CD1c-positive myeloid dendritic cell (primary cell): Measurements from ENCODE around the gene RRP9.
"Not testable (repeated sequence)": the region's sequence is repeated elsewhere in the genome, so short reads cannot be mapped to it uniquely, and the experiment has no call there.

Experiments
- DNase-seq: peaks from one replicate; pipeline ENCODE4 v3.0.0-alpha.2; 2016; ENCODE audit errors: extremely low spot score

RRP9 gene

GRCh38 chr3:51904034-51904823, 37.5 kb downstream of the RRP9 start:
- DNase-seq: no peak

GRCh38 chr3:51902361-51902760, 39.3 kb downstream of the RRP9 start:
- not testable (repeated sequence) for DNase-seq

- DNase-seq: not testable (repeated sequence)
These were observed 41.7 kb downstream of the RRP9 start for GRCh38 chr3:51900043-51900442.

GRCh38 chr3:51897391-51897790, 44.3 kb downstream of the RRP9 start:
- DNase-seq: no peak

GRCh38 chr3:51896607-51897305, 44.9 kb downstream of the RRP9 start:
- DNase-seq: no peak

- DNase-seq: no peak
These were observed 46.8 kb downstream of the RRP9 start for GRCh38 chr3:51894939-51895338.

GRCh38 chr3:51894391-51894790, 47.3 kb downstream of the RRP9 start:
- no peak for DNase-seq

- no peak for DNase-seq
These were observed 50.3 kb downstream of the RRP9 start for GRCh38 chr3:51891242-51892039.

GRCh38 chr3:51888463-51889105, 53.1 kb downstream of the RRP9 start:
- DNase-seq: no peak

GRCh38 chr3:51887620-51888019, 54.1 kb downstream of the RRP9 start:
- no peak for DNase-seq

GRCh38 chr3:51886447-51886846, 55.3 kb downstream of the RRP9 start:
- no peak for DNase-seq
